OCI-LY3 (cell line): ENCODE measurements around the gene MCEMP1.
A peak's percentile ranks its signal among the peaks of the same experiment; 100 is the strongest.

Source experiments
- H2AFZ ChIP-seq: fragments of 200-600, 300-600 bp; shearing (Covaris generic); 2 replicates; pipeline ENCODE4 v1.6.0; 2014; ENCODE audit warnings: antibody characterized with exemption, low read depth, low read length
- H3K27ac ChIP-seq: fragments of 200-600, 300-600 bp; sonication (generic); 2 replicates; pipeline ENCODE4 v1.5.1; 2014; ENCODE audit warnings: mild to moderate bottlenecking, low read length, moderate library complexity, mixed read lengths
- H3K27me3 ChIP-seq: fragments of 200-600, 300-600 bp; sonication (generic); 2 replicates; pipeline ENCODE4 v1.6.1; 2014; ENCODE audit warnings: low read depth, low read length, mixed read lengths
- H3K36me3 ChIP-seq: fragments of 200-600, 300-600 bp; sonication (generic); replicated peaks from 2 replicates; pipeline ENCODE3; 2014; ENCODE audit warnings: low read depth, low read length, mixed read lengths
- H3K4me1 ChIP-seq: fragments of 300-600, 200-600 bp; sonication (generic); 2 replicates; pipeline ENCODE4 v1.6.1; 2014; ENCODE audit warnings: low read length, mixed read lengths
- H3K4me2 ChIP-seq: fragments of 200-600, 300-600 bp; sonication (generic); 2 replicates; pipeline ENCODE4 v1.6.1; 2014; ENCODE audit warnings: low read length, mixed read lengths
- H3K4me3 ChIP-seq: fragments of 300-600, 200-600 bp; sonication (generic); 2 replicates; pipeline ENCODE4 v1.5.1; 2014; ENCODE audit warnings: antibody characterized with exemption, mild to moderate bottlenecking, low read length, moderate library complexity
- H3K79me2 ChIP-seq: fragments of 300-600, 200-600 bp; shearing (Covaris generic); 2 replicates; pipeline ENCODE4 v1.6.1; 2014; ENCODE audit warnings: mild to moderate bottlenecking, low read length, mixed read lengths
- H3K9ac ChIP-seq: fragments of 300-600, 200-600 bp; shearing (Covaris generic); 2 replicates; pipeline ENCODE4 v1.6.0; 2014; ENCODE audit warnings: mild to moderate bottlenecking, low read length, moderate library complexity
- H3K9me3 ChIP-seq: fragments of 200-600, 300-600 bp; shearing (Covaris generic); 2 replicates; pipeline ENCODE4 v1.6.1; 2014; ENCODE audit warnings: low read length, mixed read lengths; ENCODE audit not compliant: insufficient read depth
- H4K20me1 ChIP-seq: fragments of 200-600, 300-600 bp; sonication (generic); 2 replicates; pipeline ENCODE4 v1.6.1; 2016; ENCODE audit warnings: low read length, mixed read lengths; ENCODE audit not compliant: insufficient read depth
- CTCF ChIP-seq: fragments of 200-600, 300-600 bp; sonication (generic); IDR thresholded peaks from 2 replicates; pipeline ENCODE4 v1.5.1; 2014; ENCODE audit warnings: antibody characterized with exemption, low read length, low read depth
- EZH2phosphoT487 ChIP-seq: fragments of 200-600 bp; shearing (Covaris generic); IDR thresholded peaks from 2 replicates; pipeline ENCODE4 v1.6.1; 2018; ENCODE audit warnings: antibody characterized with exemption, mixed run types, low read depth

The MCEMP1 gene

GRCh38 chr19:7674010-7675005, 2.6 kb upstream of the MCEMP1 start:
- Histone ChIP-seq H3K9me3 (no peaks in the 10 kb centered on the region), H3K79me2 (no peaks in the 10 kb centered on the region), H2AFZ (no peak overlapping the region), H3K9ac (no peak overlapping the region), H3K4me2 (0 out of 2 replicates have a peak overlapping the region, but pooled peaks have one; percentile 1), H3K36me3 (no peaks in the 10 kb centered on the region), H3K4me1 (peaks cover 5% of the 10 kb centered on the region), H3K27ac (no peak overlapping the region), H3K4me3 (no peak overlapping the region), H4K20me1 (no peaks in the 10 kb centered on the region), H3K27me3 (peaks cover 48% of the 10 kb centered on the region)
- TF ChIP-seq EZH2phosphoT487 (no peak), CTCF (no peak)

- Histone ChIP-seq H3K9ac (no peak overlapping the region), H2AFZ (no peak overlapping the region), H3K4me1 (peaks cover 19% of the 10 kb centered on the region), H3K36me3 (no peaks in the 10 kb centered on the region), H3K27ac (no peak overlapping the region), H3K4me3 (no peak overlapping the region), H4K20me1 (no peaks in the 10 kb centered on the region), H3K4me2 (no peak overlapping the region), H3K9me3 (no peaks in the 10 kb centered on the region), H3K27me3 (peaks cover 45% of the 10 kb centered on the region), H3K79me2 (peaks cover 6% of the 10 kb centered on the region)
- no peak for TF ChIP-seq CTCF
- TF ChIP-seq EZH2phosphoT487, result no peak
Measured at GRCh38 chr19:7676376-7676775, 514 bp upstream of the MCEMP1 start.

- Histone ChIP-seq H3K4me2 (no peak overlapping the region), H2AFZ (no peak overlapping the region), H3K4me3 (no peak overlapping the region), H3K9ac (no peak overlapping the region), H3K4me1 (peaks cover 25% of the 10 kb centered on the region), H3K36me3 (peaks cover 9% of the 10 kb centered on the region), H3K9me3 (no peaks in the 10 kb centered on the region), H3K27me3 (peaks cover 41% of the 10 kb centered on the region), H4K20me1 (no peaks in the 10 kb centered on the region), H3K27ac (no peak overlapping the region), H3K79me2 (peaks cover 15% of the 10 kb centered on the region)
- no peak for TF ChIP-seq CTCF
- TF ChIP-seq EZH2phosphoT487, result no peak
Measured at GRCh38 chr19:7677669-7678311, 900 bp downstream of the MCEMP1 start.
